NCI-H446 treated with DMSO at 0.1 percent for 48 hours (cell line): ENCODE results near the gene TMC6.
"Not testable (repeated sequence)": the region's sequence is repeated elsewhere in the genome, so short reads cannot be mapped to it uniquely, and the experiment has no call there.

Source experiments
- DNase-seq: peaks from one replicate; lab custom pipeline; 2025; lab: John Stamatoyannopoulos, UW

The TMC6 gene

DNA sequence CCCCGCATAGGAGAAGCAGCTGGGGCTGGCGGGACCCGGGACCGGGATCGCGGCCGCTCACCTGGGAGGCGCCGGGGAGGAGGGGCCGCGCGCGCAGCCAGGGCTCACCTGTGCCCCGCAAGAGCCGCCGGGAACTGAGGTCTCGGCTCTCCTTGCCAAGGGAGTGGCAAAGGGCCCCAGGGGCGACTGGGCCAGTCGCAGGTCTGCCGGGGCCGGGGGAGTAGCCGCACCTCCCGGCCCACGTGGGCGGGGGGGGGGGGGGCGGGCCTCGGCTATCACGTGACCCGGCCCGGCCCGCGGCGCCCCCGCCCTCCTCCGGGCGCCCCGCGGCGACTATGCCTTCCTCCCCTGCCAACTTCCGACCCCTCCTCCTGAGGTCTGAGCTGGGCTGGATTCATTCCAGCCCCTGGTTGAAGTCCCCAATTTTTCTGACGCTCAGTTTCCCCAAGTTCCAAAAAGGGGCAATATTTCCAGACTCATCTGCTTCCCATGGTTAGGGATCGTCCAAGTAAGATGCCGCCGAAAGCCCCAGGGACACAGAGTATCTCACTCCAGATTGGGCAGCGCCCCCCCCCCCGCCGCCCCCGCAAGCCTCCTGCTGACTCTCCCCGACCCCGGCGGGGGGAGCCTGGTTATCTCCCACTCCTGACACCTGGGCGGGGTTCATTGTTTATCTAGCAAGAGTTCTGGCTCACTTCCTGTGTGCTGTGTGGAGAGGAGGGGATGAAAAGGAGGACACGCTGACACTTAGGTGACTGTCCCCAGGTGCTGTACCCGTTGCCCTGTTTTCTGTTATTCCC, at the start of gene TMC6:
TMC6 (minus strand) TSS at position 205 of the 800 bp plus-strand sequence. CDS start 1,923 bp downstream, outside the sequence.
- DNase-seq = no peak

GRCh38 chr17:78176548-78177025, 48.0 kb upstream of the TMC6 start:
- no peak for DNase-seq

DNA sequence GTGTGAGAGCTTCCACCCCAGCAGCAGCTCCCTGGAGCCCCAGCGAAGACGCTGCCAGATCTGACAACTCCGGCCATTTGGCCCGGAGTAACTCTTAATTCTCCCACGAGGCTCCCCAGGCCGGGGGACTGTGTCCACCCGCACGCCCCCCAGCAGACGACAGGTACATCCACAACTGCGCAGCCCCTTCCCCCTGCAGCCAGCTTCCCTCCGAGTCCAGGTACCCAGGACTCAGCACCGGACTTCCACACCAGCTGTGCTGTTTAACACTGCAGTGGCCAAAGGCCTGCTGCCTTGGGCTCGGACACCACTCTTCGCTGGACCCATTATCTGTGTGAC, 47.1 kb upstream of the TMC6 start:
- DNase-seq = no peak

- peak; percentile 58 for DNase-seq
Observed at GRCh38 chr17:78174870-78175642, 46.5 kb upstream of the TMC6 start.

DNA sequence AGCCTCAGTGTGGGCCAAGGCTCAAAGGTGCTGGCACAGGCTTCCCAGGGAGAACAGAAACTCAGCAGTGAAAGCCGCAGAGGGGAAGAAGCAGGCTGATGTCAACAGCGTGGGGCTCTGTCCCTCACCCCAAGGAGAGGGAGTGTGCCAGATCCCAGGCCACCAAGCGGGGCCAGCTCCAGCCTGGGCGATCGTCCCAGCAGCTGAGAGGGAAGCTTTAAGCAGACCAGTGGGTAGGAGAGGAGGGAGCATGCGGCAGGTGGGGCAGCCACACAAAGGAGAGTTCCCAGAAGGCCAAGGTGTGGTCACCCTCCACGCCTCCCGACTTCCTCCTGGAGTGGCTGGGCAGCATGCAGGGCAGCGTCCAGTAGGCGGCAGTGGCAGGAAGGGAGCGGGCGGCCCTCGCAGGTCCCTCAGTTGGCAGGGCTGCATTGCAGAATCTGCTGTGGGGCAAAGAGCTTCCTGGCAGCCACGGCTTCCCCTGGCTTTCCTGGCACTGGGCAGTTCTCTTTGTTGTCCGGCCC, 45.9 kb upstream of the TMC6 start:
- no peak for DNase-seq

DNA sequence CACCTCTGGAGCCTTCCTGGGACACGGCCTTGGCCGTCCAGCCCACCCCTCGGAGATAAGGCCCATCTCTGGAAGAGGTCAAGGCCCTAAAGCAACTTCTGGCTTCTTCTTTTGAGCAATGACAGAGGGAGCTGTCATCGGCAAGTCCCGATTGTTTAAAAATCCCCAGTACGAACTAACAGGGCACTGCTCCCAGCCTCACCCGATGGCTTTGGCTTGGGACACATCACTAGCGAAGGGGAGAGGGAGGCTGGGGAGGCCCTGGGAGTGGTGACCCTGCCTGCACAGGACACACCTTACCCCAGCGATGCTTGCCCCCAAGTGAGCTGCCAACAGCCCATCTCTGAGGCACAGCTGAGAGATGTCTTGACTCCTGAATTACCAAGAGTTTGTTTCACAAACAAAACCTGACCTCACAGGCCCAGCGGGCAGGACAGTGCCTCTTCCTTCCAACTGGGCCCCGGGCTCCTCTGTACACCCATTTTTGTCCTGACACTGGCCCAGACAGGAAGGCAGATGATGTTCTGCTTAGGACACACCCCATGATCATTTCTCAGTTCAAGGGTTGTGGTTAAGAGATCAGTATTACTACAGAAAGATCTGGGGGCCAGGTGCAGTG, 44.7 kb upstream of the TMC6 start:
- no peak for DNase-seq

- DNase-seq = no peak
Observed at GRCh38 chr17:78172249-78173051, 43.9 kb upstream of the TMC6 start.

DNA sequence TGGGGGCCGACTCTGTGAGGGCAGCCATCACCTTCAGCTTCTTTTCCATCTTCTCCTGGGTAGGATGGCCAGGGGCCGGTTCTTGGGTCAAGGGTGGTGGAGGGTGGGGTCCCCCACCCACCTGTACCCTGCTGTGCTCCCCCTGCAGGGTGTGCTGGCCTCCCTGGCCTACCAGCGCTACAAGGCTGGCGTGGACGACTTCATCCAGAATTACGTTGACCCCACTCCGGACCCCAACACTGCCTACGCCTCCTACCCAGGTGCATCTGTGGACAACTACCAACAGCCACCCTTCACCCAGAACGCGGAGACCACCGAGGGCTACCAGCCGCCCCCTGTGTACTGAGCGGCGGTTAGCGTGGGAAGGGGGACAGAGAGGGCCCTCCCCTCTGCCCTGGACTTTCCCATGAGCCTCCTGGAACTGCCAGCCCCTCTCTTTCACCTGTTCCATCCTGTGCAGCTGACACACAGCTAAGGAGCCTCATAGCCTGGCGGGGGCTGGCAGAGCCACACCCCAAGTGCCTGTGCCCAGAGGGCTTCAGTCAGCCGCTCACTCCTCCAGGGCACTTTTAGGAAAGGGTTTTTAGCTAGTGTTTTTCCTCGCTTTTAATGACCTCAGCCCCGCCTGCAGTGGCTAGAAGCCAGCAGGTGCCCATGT, 43.2 kb upstream of the TMC6 start:
- not testable (repeated sequence) for DNase-seq

- no peak for DNase-seq
Observed at GRCh38 chr17:78170692-78171590, 42.4 kb upstream of the TMC6 start.

- DNase-seq = peak; percentile 35
Observed at GRCh38 chr17:78168903-78169793, 40.6 kb upstream of the TMC6 start.

DNA sequence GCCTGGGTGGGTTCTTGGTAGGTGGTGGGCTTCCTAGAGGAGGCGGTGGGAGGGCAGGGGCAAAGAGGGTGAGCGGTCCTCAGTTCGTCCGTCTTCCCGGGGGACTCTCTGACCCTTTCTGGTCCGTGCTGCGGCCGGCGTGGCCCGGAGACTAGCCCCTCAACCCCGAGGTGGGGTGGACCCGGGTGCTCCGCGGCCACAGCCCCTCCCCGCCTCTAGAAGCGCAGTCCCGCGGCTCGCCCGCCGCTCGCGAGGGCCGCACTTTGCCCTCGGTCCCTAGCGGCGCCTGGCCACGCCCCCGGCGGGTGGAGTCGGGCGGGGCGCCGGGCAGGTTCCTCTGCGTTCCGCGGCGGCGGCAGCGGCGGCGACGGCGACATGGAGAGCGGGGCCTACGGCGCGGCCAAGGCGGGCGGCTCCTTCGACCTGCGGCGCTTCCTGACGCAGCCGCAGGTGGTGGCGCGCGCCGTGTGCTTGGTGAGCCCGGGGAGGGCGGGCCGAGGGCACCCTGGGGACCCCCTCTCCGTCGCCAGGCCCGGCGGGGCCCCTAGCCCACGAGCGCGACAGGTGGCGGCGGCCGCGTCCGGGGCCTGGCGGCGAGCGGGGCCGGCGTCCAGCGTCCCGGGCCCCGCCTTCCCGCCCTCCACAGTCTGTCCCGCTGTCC, 39.8 kb upstream of the TMC6 start, which contains the start of gene SYNGR2:
SYNGR2 (plus strand) TSS at position 340 of the 661 bp plus-strand sequence; CDS start at position 376, 36 bp downstream.
- DNase-seq = peak; percentile 46

- no peak for DNase-seq
Observed at GRCh38 chr17:78166416-78166815, 37.9 kb upstream of the TMC6 start.

DNA sequence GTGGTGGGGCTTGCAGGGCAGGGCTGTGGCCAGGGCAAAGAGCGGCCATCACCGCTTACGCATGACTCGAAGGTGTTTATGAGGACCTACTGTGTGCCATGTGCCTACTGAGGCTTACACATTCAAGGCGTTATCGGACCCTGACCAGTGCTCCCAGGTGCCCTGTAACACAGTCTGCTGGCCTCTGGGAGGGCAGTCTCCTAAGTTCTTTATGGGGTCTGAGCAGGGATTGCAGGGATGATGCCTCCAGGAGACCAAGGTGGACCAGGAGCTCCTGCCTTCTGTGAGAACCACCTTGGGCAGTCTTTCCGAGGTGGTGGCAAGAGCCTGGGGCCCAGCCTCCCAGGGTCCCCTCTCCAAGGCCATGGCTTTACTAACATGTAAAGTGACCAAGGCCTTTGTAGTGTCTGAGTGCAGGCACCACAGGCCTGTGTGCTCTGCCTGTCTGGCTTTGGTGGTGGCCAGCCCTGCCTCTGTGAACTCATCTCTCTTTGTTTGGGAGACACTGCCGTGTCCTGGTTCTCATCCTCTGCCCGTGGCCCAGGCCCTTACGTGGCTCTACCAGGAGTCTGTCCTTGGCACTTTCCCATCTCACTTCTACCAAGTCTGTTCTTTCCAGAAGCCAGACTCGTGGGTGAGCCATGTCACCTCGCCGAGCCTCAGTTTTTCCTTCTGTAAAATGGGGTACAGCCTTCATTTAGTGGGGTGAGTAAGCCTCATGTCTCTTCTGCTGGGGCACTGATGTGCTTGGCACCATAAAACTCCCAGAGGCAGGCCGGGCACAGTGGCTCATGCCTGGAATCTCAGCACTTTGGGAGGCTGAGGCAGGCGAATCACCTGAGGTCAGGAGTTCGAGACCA, 36.4 kb upstream of the TMC6 start:
- DNase-seq = no peak

DNA sequence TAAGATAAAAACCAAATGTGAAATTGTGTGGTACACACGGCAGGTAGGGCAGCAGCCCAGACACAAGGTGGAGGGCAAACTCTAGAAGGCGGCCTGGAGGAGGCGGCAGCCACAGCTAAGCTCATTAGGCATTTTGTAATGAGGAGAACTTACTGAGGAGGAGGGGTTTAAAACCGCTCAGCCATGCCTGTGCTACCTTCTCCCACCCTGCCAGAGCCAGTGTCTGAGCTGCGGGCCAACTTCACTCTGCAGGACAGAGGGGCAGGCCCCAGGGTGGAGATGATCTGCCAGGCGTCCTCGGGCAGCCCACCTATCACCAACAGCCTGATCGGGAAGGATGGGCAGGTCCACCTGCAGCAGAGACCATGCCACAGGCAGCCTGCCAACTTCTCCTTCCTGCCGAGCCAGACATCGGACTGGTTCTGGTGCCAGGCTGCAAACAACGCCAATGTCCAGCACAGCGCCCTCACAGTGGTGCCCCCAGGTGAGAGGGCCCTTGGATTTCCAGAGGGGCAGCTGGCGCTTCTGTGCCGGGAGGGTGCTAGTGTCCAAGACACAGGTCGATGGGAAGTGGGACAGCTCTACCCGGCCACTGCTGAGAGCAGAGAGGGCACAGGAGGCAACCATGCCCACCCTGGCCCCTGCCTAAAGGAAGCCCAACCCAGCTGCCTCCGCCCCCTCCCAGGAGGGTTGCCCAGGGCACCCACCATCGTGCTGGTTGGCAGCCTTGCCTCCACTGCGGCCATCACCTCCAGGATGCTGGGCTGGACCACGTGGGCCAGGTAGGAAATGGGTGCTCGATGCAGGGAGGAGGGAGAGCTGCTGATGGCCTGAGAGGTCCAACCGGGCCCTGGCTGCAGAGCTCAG, 35.6 kb upstream of the TMC6 start:
- no peak for DNase-seq

DNA sequence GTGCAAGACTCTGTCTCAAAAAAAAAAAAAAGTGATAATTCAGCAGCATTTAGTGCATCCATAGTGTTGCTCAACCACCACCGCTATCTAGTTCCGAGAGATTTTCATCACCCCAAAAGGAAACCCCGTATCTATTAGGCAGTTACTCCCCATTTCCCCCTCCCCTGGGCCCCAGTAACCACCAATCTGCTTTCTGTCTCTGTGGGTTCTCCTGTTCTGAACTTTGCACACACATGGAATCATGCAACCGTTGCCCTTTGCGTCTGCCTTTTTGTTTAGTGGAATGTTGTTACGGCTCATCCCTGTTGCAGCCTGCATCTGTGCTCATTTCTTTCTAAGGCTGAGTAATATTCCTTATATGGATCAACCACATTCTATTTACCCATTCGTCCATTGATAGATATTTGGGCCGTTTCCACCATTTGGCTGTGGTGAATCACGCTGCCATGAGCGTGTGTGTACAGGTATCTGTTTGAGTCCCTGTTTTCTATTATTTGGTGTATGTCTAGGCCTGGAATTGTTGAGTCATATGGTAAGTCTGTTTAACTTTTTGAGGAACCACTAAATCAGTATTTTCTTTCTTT, 31.1 kb upstream of the TMC6 start:
- DNase-seq = no peak
